HepG2 (cell line): ENCODE results near the gene MEF2B. TPM values are rescaled to one million over a fixed set of nuclear protein-coding genes. Genes with fewer than 3 reads are reported as not detected.

ENCODE experiments used
- FOXJ3 ChIP-seq: sonication (generic); formaldehyde crosslinking; IDR thresholded peaks from 2 replicates; pipeline ENCODE4 v1.4.0; 2020; ENCODE audit warnings: missing genetic modification reagents, mild to moderate bottlenecking, borderline replicate concordance
- FOXO1 ChIP-seq: sonication (generic); formaldehyde crosslinking; IDR thresholded peaks from 2 replicates; pipeline ENCODE4 v1.4.0; 2020; ENCODE audit warnings: missing genetic modification reagents
- IRX3 ChIP-seq: sonication (generic); formaldehyde crosslinking; IDR thresholded peaks from 2 replicates; pipeline ENCODE4 v1.8.1; 2023; ENCODE audit warnings: mild to moderate bottlenecking, low read depth, missing genetic modification reagents, borderline replicate concordance
- KMT2B ChIP-seq: IDR thresholded peaks from 2 replicates; pipeline ENCODE4 v1.6.1; 2016; ENCODE audit warnings: missing genetic modification reagents, missing compliant biosample characterization
- MTF1 ChIP-seq: sonication (generic); formaldehyde crosslinking; IDR thresholded peaks from 2 replicates; pipeline ENCODE4 v1.5.0; 2020; ENCODE audit warnings: missing genetic modification reagents
- SALL2 ChIP-seq: sonication (generic); formaldehyde crosslinking; IDR thresholded peaks from 2 replicates; pipeline ENCODE4 v1.8.1; 2023; ENCODE audit warnings: mild to moderate bottlenecking, missing genetic modification reagents, inconsistent platforms
- SIN3A ChIP-seq: IDR thresholded peaks from 2 replicates; pipeline ENCODE4 v1.6.1; 2011; ENCODE audit warnings: low read depth, mild to moderate bottlenecking, control low read depth, low read length, borderline replicate concordance
- ZBTB7A ChIP-seq: sonication (generic); formaldehyde crosslinking; IDR thresholded peaks from 2 replicates; pipeline ENCODE4 v1.8.0; 2022; ENCODE audit warnings: mild to moderate bottlenecking, missing genetic modification reagents
- ZHX2 ChIP-seq, 2 experiments: sonication (generic) in 1 of 2; formaldehyde crosslinking in 1 of 2; IDR thresholded peaks; 2 replicates each; pipeline versions ENCODE4 v1.6.1 to v1.9.0; 2014 to 2022; ENCODE audit warnings: antibody characterized with exemption in 1 of 2, borderline replicate concordance in 1 of 2, inconsistent platforms in 1 of 2, low read depth in 1 of 2, missing genetic modification reagents in 1 of 2
- ZMYM4 ChIP-seq: sonication (generic); formaldehyde crosslinking; IDR thresholded peaks from 2 replicates; pipeline ENCODE4 v1.8.1; 2023; ENCODE audit warnings: mild to moderate bottlenecking, missing genetic modification reagents
- ZNF256 ChIP-seq: sonication (generic); formaldehyde crosslinking; conservative IDR thresholded peaks from 2 replicates; pipeline ENCODE4 v1.4.0; 2020; ENCODE audit warnings: missing genetic modification reagents
- ZNF343 ChIP-seq: sonication (generic); formaldehyde crosslinking; IDR thresholded peaks from 2 replicates; pipeline ENCODE4 v1.4.0; 2020; ENCODE audit warnings: mild to moderate bottlenecking, missing genetic modification reagents
- ZNF552 ChIP-seq: sonication (generic); formaldehyde crosslinking; IDR thresholded peaks from 2 replicates; pipeline ENCODE4 v1.9.0; 2022; ENCODE audit warnings: missing genetic modification reagents, mild to moderate bottlenecking, borderline replicate concordance
- ZNF691 ChIP-seq: sonication (generic); formaldehyde crosslinking; IDR thresholded peaks from 2 replicates; pipeline ENCODE4 v1.4.0; 2020; ENCODE audit warnings: missing genetic modification reagents, low read depth, mild to moderate bottlenecking, borderline replicate concordance
- ZNF773 ChIP-seq: sonication (generic); formaldehyde crosslinking; IDR thresholded peaks from 2 replicates; pipeline ENCODE4 v1.4.0; 2020; ENCODE audit warnings: missing genetic modification reagents, borderline replicate concordance
- ZNF777 ChIP-seq: sonication (generic); formaldehyde crosslinking; IDR thresholded peaks from 2 replicates; pipeline ENCODE4 v1.4.0; 2020; ENCODE audit warnings: missing genetic modification reagents
- ZSCAN9 ChIP-seq: IDR thresholded peaks from 2 replicates; pipeline ENCODE4 v1.6.1; 2016; ENCODE audit warnings: borderline replicate concordance
- polyA plus RNA-seq, 8 experiments: library from polyadenylated mRNA; depleted of rRNA in 3 of 8; stranded (reverse) in 7 of 8; unstranded in 1 of 8; fragments of >200 nt; fragmentation: Illumina TruSeq in 4 of 8; extraction: Trizol in 4 of 8; gene quantifications; 2 replicates each; pipeline versions ENCODE4 v1.2.1 to v1.2.3, GENCODE V29; 2011 to 2016; ENCODE audit warnings: low read depth in 4 of 8, missing spikeins in 1 of 8, mixed read lengths in 1 of 8; ENCODE audit not compliant: insufficient read depth in 1 of 8
- total RNA-seq, 5 experiments: library from RNA; depleted of rRNA; stranded (reverse); fragments of >200 nt; fragmentation: Illumina TruSeq; extraction: Trizol; gene quantifications; 2 replicates each; pipeline ENCODE4 v1.2.3, GENCODE V29; 2016; ENCODE audit warnings: low read depth in 1 of 5
- TF ChIP-seq, protein P1 (sequence below): sonication (generic); formaldehyde crosslinking; IDR thresholded peaks from 2 replicates; pipeline ENCODE4 v1.4.0; 2020; ENCODE audit warnings: missing genetic modification reagents, borderline replicate concordance

Gene MEF2B
- total and polyA plus RNA-seq, 2 of the 13 experiments (the other 11 are each of a cell fraction or from before 2014, with no cell fraction given) = 1.2 to 1.7 TPM

- TF ChIP-seq FOXO1 = peak; percentile 36; the same call in 1 of the 2 replicates
- 0 out of 2 replicates have a peak, but pooled peaks have one; percentile 32 for TF ChIP-seq ZNF343 (CRISPR knock-in tag)
- 0 out of 2 replicates have a peak, but pooled peaks have one; percentile 48 for TF ChIP-seq ZNF691 (CRISPR knock-in tag)
- TF ChIP-seq MTF1 = peak; percentile 61; the same call in 1 of the 2 replicates
- 0 out of 2 replicates have a peak, but pooled peaks have one; percentile 39 for TF ChIP-seq KMT2B (CRISPR knock-in tag)
- peak; percentile 86; the same call in 1 of the 2 replicates for TF ChIP-seq ZSCAN9 (CRISPR knock-in tag)
- no peak for TF ChIP-seq ZHX2 (IDR thresholded peaks at IDR 0.05; ENCODE audit: low read depth)
- peak; percentile 88; the same call in 1 of the 2 replicates for TF ChIP-seq ZHX2 (CRISPR knock-in tag; IDR thresholded peaks at IDR 0.05; ENCODE audit: borderline replicate concordance)
- TF ChIP-seq ZNF777 (CRISPR knock-in tag) = peak; percentile 53; the same call in 1 of the 2 replicates
- TF ChIP-seq, protein P1, sequence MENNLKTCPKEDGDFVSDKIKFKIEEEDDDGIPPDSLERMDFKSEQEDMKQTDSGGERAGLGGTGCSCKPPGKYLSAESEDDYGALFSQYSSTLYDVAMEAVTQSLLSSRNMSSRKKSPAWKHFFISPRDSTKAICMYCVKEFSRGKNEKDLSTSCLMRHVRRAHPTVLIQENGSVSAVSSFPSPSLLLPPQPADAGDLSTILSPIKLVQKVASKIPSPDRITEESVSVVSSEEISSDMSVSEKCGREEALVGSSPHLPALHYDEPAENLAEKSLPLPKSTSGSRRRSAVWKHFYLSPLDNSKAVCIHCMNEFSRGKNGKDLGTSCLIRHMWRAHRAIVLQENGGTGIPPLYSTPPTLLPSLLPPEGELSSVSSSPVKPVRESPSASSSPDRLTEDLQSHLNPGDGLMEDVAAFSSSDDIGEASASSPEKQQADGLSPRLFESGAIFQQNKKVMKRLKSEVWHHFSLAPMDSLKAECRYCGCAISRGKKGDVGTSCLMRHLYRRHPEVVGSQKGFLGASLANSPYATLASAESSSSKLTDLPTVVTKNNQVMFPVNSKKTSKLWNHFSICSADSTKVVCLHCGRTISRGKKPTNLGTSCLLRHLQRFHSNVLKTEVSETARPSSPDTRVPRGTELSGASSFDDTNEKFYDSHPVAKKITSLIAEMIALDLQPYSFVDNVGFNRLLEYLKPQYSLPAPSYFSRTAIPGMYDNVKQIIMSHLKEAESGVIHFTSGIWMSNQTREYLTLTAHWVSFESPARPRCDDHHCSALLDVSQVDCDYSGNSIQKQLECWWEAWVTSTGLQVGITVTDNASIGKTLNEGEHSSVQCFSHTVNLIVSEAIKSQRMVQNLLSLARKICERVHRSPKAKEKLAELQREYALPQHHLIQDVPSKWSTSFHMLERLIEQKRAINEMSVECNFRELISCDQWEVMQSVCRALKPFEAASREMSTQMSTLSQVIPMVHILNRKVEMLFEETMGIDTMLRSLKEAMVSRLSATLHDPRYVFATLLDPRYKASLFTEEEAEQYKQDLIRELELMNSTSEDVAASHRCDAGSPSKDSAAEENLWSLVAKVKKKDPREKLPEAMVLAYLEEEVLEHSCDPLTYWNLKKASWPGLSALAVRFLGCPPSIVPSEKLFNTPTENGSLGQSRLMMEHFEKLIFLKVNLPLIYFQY (CRISPR knock-in tag) = 0 out of 2 replicates have a peak, but pooled peaks have one; percentile 50
- TF ChIP-seq ZBTB7A (CRISPR knock-in tag) = peak; percentile 47; the same call in 1 of the 2 replicates
- TF ChIP-seq ZMYM4 = peak; percentile 34; the same call in 1 of the 2 replicates
- TF ChIP-seq ZNF552 (CRISPR knock-in tag) = no peak
- peak; percentile 78; the same call in 1 of the 2 replicates for TF ChIP-seq ZNF773 (CRISPR knock-in tag)
- 0 out of 2 replicates have a peak, but pooled peaks have one; percentile 77 for TF ChIP-seq ZNF256 (CRISPR knock-in tag)
- peak; percentile 70; the same call in 1 of the 2 replicates for TF ChIP-seq SALL2 (CRISPR knock-in tag)
- peak; percentile 43; the same call in 1 of the 2 replicates for TF ChIP-seq SIN3A
- no peak for TF ChIP-seq FOXJ3 (CRISPR knock-in tag)
- TF ChIP-seq IRX3 (CRISPR knock-in tag) = peak; percentile 55; the same call in 1 of the 2 replicates
Observed at GRCh38 chr19:19214892-19215291, 44.8 kb upstream of the MEF2B start (continued).
